Nephron (organoid): ENCODE measurements around the gene U2AF1L4.
A peak's percentile ranks its signal among the peaks of the same experiment; 100 is the strongest.

Source experiments
- H3K27ac Mint-ChIP-seq, 3 experiments: 2 replicates each; pipeline ENCODE4 v1.8.0; 2020; ENCODE audit warnings: mixed read lengths in 3 of 3, mild to moderate bottlenecking in 2 of 3, moderate library complexity in 1 of 3
- H3K27me3 Mint-ChIP-seq: 2 replicates; pipeline ENCODE4 v1.8.0; 2021; ENCODE audit warnings: low read depth, mild to moderate bottlenecking, moderate library complexity, mixed read lengths
- H3K36me3 Mint-ChIP-seq: 2 replicates; pipeline ENCODE4 v1.8.0; 2020; ENCODE audit warnings: low read depth, mixed read lengths
- H3K4me1 Mint-ChIP-seq: 2 replicates; pipeline ENCODE4 v1.8.0; 2020; ENCODE audit warnings: mixed read lengths
- H3K4me3 Mint-ChIP-seq, 3 experiments: 2 replicates each; pipeline ENCODE4 v1.8.0; 2020; ENCODE audit warnings: mild to moderate bottlenecking in 3 of 3, mixed read lengths in 3 of 3, moderate library complexity in 2 of 3
- H3K9me3 Mint-ChIP-seq: 2 replicates; pipeline ENCODE4 v1.8.0; 2020; ENCODE audit warnings: mixed read lengths
- CTCF ChIP-seq, 3 experiments: fragments of 200-600 bp; sonication (generic); IDR thresholded peaks; one replicate each; pipeline ENCODE4 v1.5.0; 2021; ENCODE audit warnings: antibody characterized with exemption in 3 of 3; ENCODE audit not compliant: unreplicated experiment in 3 of 3

U2AF1L4 gene, protein sequence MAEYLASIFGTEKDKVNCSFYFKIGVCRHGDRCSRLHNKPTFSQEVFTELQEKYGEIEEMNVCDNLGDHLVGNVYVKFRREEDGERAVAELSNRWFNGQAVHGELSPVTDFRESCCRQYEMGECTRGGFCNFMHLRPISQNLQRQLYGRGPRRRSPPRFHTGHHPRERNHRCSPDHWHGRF

GRCh38 chr19:35745328-35746086 lies at the start of gene U2AF1L4, which contains the start of gene PSENEN:
Gene U2AF1L4 (minus strand): TSS chr19:35745418. CDS start chr19:35745391, 27 bp downstream.
Gene PSENEN (plus strand): TSS chr19:35745651. CDS start chr19:35745931, 280 bp downstream.
- Mint-ChIP-seq H3K36me3 (peaks cover 3% of the 10 kb centered on the region), H3K4me3 (peak within 1 kb of the TSS; percentile 92 to 96 (median 95)), H3K9me3 (no peaks in the 10 kb centered on the region), H3K4me1 (peaks cover 38% of the 10 kb centered on the region), H3K27ac (peak within 1 kb of the TSS; percentile 98 to 99 (median 99)), H3K27me3 (no peaks in the 10 kb centered on the region)
- no peak for TF ChIP-seq CTCF (IDR thresholded peaks at IDR 0.05; ENCODE audit: unreplicated experiment in 3 of 3)

DNA sequence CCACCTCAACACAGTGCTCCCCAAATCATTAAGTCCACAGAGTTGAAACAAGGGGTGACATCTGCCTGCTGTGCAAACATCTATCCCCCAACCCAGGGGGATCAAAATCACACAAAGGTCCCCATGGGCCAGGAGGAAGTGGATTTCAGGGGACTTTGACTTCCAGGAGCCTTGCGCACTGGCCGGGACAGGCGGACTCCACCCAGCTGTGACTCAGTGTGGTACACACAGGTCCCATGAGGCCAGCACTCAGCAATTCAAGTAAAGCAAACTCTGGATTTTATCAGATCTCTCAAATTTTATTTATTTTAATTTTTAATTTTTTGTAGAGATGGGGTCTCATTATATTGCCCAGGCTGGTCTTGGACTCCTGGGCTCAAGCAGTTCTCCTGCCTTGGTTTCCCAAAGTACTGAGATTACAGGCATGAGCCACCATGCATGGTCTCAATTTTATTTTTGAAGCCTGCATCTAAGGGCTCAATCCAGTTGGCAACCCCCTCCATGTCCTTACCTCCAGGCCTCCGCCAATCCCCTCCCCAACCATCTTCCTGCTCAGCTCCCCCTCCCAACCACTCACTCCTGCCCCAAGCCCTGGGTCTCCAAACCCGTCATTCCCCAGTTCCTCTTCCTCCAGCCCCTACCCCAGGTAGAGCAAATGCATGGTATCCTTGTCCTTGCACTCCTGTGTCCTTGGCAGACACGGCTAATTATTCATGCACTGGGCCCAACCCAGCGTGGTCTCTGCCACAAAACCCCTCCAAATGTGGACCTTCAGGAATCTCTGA lies 48.4 kb upstream of the U2AF1L4 start:
- Mint-ChIP-seq H3K4me3 (no peak overlapping the region), H3K9me3 (no peaks in the 10 kb centered on the region), H3K4me1 (no peaks in the 10 kb centered on the region), H3K27me3 (peaks cover 42% of the 10 kb centered on the region), H3K27ac (no peak overlapping the region), H3K36me3 (no peaks in the 10 kb centered on the region)
- TF ChIP-seq CTCF (IDR thresholded peaks at IDR 0.05; ENCODE audit: unreplicated experiment in 3 of 3): no peak

- H3K27ac Mint-ChIP-seq: no peak overlapping the region
Observed at GRCh38 chr19:35792888-35793287, 47.7 kb upstream of the U2AF1L4 start.

GRCh38 chr19:35792312-35792711 lies 47.1 kb upstream of the U2AF1L4 start:
- Mint-ChIP-seq H3K36me3 (no peaks in the 10 kb centered on the region), H3K9me3 (no peaks in the 10 kb centered on the region), H3K4me3 (no peak overlapping the region), H3K27me3 (peaks cover 29% of the 10 kb centered on the region), H3K4me1 (no peaks in the 10 kb centered on the region), H3K27ac (no peak overlapping the region)
- no peak for TF ChIP-seq CTCF (IDR thresholded peaks at IDR 0.05; ENCODE audit: unreplicated experiment in 3 of 3)

More at GRCh38 chr19:35792888-35793287, 47.7 kb upstream of the U2AF1L4 start:
- Mint-ChIP-seq H3K4me3 (no peak overlapping the region), H3K9me3 (no peaks in the 10 kb centered on the region), H3K27me3 (peaks cover 35% of the 10 kb centered on the region), H3K4me1 (no peaks in the 10 kb centered on the region), H3K36me3 (no peaks in the 10 kb centered on the region)
- no peak for TF ChIP-seq CTCF (IDR thresholded peaks at IDR 0.05; ENCODE audit: unreplicated experiment in 3 of 3)

DNA sequence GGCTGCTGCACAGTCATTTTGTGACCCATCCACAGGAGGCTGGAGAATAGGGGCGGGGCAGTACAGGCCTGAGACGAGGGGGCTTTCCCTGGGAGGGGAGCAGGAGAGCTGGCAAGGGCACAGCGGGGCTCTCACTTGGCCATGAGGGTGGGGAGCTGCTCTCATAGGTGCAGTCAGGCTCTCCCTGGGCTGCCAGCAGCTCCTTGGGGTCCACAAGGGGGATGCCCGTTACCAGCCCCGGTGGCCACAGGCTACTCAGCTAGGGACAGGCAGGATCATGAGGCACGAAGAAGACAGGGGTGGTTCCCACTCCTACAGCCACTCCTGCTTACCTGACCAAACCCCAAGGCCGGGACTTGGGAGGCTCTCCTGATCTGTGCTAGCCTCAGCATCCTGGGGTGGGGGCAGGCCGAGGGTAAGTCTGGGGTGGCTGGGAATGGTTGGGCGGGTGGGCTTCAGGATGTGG lies 46.6 kb upstream of the U2AF1L4 start:
- H3K4me3 Mint-ChIP-seq: no peak overlapping the region
- H3K27ac Mint-ChIP-seq: no peak overlapping the region
- H3K9me3 Mint-ChIP-seq: no peaks in the 10 kb centered on the region
- no peaks in the 10 kb centered on the region for H3K36me3 Mint-ChIP-seq
- TF ChIP-seq CTCF (IDR thresholded peaks at IDR 0.05; ENCODE audit: unreplicated experiment in 3 of 3): no peak
- no peaks in the 10 kb centered on the region for H3K4me1 Mint-ChIP-seq
- peaks cover 25% of the 10 kb centered on the region for H3K27me3 Mint-ChIP-seq
